T-helper 1 cell treated with Interleukin-12 subunit alpha and Interleukin-12 subunit beta and Interleukin-4 antibody, amounts not matched to agents 30 ng/mL and 1 ng/mL, for 36 hours (primary cell): ENCODE data around the gene DCANP1. TPM values are rescaled to one million over a fixed set of nuclear protein-coding genes. Genes with fewer than 3 reads are reported as not detected.

Source experiments
- intact Hi-C: fragments of 100-400 bp; cut with micrococcal nuclease; formaldehyde crosslinking; loops from one replicate; pipeline ENCODE4 v1.15.1; 2024
- total RNA-seq: library from RNA; stranded (reverse); gene quantifications from 2 replicates; pipeline ENCODE4 v1.2.3, GENCODE V29; 2022

The DCANP1 gene
- total RNA-seq, 1 donor from 2014 or later: not detected

GRCh38 chr5:135458356-135458755, 11.2 kb upstream of the DCANP1 start:
- intact Hi-C loops: no loop called here

GRCh38 chr5:135457424-135458071, 10.4 kb upstream of the DCANP1 start:
- intact Hi-C loops: loop anchor here (1.0 to 2.0 kb wide), 2 partner anchors 95 to 373 kb away; no protein-coding TSS in a partner anchor

- intact Hi-C loops: loop anchor here (1.0 to 2.0 kb wide), 2 partner anchors 96 to 374 kb away; no protein-coding TSS in a partner anchor
Measured at GRCh38 chr5:135456238-135457099, 9.3 kb upstream of the DCANP1 start.

- intact Hi-C loops: loop anchor here (2.0 kb wide), 1 partner anchor 375 kb away; no protein-coding TSS in a partner anchor
Measured at GRCh38 chr5:135455876-135456237, 8.7 kb upstream of the DCANP1 start.

GRCh38 chr5:135454946-135455345, 7.8 kb upstream of the DCANP1 start:
- intact Hi-C loops: no loop called here

GRCh38 chr5:135453613-135454012, 6.5 kb upstream of the DCANP1 start:
- intact Hi-C loops: no loop called here

GRCh38 chr5:135452321-135453030, 5.3 kb upstream of the DCANP1 start, which contains the start of gene TIFAB:
Gene TIFAB, minus strand, starts transcription at chr5:135452351. Its CDS starts 2,412 bp downstream, at chr5:135449939.
- intact Hi-C loops: no loop called here

GRCh38 chr5:135451581-135452320, 4.6 kb upstream of the DCANP1 start:
- intact Hi-C loops: no loop called here

GRCh38 chr5:135450952-135451351, 3.8 kb upstream of the DCANP1 start:
- intact Hi-C loops: no loop called here

- intact Hi-C loops: no loop called here
Measured at GRCh38 chr5:135450336-135450735, 3.2 kb upstream of the DCANP1 start.

- intact Hi-C loops: no loop called here
Measured at GRCh38 chr5:135449644-135450043, 2.5 kb upstream of the DCANP1 start.

- intact Hi-C loops: no loop called here
Measured at GRCh38 chr5:135448791-135449507, 1.8 kb upstream of the DCANP1 start.

GRCh38 chr5:135448071-135448739, 1.1 kb upstream of the DCANP1 start:
- intact Hi-C loops: no loop called here

- intact Hi-C loops: no loop called here
Measured at GRCh38 chr5:135446615-135447014, 533 bp downstream of the DCANP1 start.

GRCh38 chr5:135446206-135446605, 942 bp downstream of the DCANP1 start:
- intact Hi-C loops: no loop called here

GRCh38 chr5:135445306-135445985, 1.7 kb downstream of the DCANP1 start:
- intact Hi-C loops: no loop called here

- intact Hi-C loops: no loop called here
Measured at GRCh38 chr5:135444881-135445280, 2.3 kb downstream of the DCANP1 start.

GRCh38 chr5:135444360-135444759, 2.8 kb downstream of the DCANP1 start:
- intact Hi-C loops: no loop called here
